ENCODE data around the gene SLIT3.

Gene SLIT3

GRCh38 chr5:168651648-168652047 lies 649.3 kb downstream of the SLIT3 start (continued):
- no peak for TF ChIP-seq CSRNP3 (CRISPR knock-in tag; IDR thresholded peaks at IDR 0.05)
- no peak for TF ChIP-seq ZFP3 (CRISPR knock-in tag; IDR thresholded peaks at IDR 0.05)
- TF ChIP-seq PPARA (CRISPR knock-in tag; IDR thresholded peaks at IDR 0.05; ENCODE audit: borderline replicate concordance) = no peak
- TF ChIP-seq ISL1 (CRISPR knock-in tag; IDR thresholded peaks at IDR 0.05) = no peak
- TF ChIP-seq ZNF8 (CRISPR knock-in tag; IDR thresholded peaks at IDR 0.05) = no peak
- no peak for TF ChIP-seq POU6F1 (CRISPR knock-in tag; IDR thresholded peaks at IDR 0.05; ENCODE audit: borderline replicate concordance, low read depth)
- TF ChIP-seq GLIS3 (CRISPR knock-in tag; IDR thresholded peaks at IDR 0.05) = no peak
- TF ChIP-seq TOX (CRISPR knock-in tag; IDR thresholded peaks at IDR 0.05; ENCODE audit: borderline replicate concordance) = no peak
- no peak for TF ChIP-seq OSR1 (CRISPR knock-in tag; IDR thresholded peaks at IDR 0.05)
- no peak for TF ChIP-seq CSDC2 (CRISPR knock-in tag; IDR thresholded peaks at IDR 0.05)
- no peak for TF ChIP-seq BACH2 (CRISPR knock-in tag; IDR thresholded peaks at IDR 0.05; ENCODE audit: borderline replicate concordance)

- no peak for ATAC-seq
Measured at GRCh38 chr5:168649306-168649705, 651.6 kb downstream of the SLIT3 start.

More at GRCh38 chr5:168649306-168649705, 651.6 kb downstream of the SLIT3 start:
- TF ChIP-seq POU6F1 (CRISPR knock-in tag; IDR thresholded peaks at IDR 0.05; ENCODE audit: borderline replicate concordance, low read depth) = no peak
- no peak for TF ChIP-seq ISL1 (CRISPR knock-in tag; IDR thresholded peaks at IDR 0.05)
- no peak for TF ChIP-seq CREB5 (CRISPR knock-in tag; IDR thresholded peaks at IDR 0.05; ENCODE audit: low read depth)
- no peak for TF ChIP-seq TCF4 (CRISPR knock-in tag; IDR thresholded peaks at IDR 0.05; ENCODE audit: borderline replicate concordance)
- no peak for TF ChIP-seq ZFP3 (CRISPR knock-in tag; IDR thresholded peaks at IDR 0.05)
- no peak for TF ChIP-seq ZFP30 (CRISPR knock-in tag; IDR thresholded peaks at IDR 0.05)
- TF ChIP-seq ESRRG (CRISPR knock-in tag; IDR thresholded peaks at IDR 0.05) = no peak
- no peak for TF ChIP-seq PPARA (CRISPR knock-in tag; IDR thresholded peaks at IDR 0.05; ENCODE audit: borderline replicate concordance)
- no peak for TF ChIP-seq CSRNP3 (CRISPR knock-in tag; IDR thresholded peaks at IDR 0.05)
- TF ChIP-seq CSDC2 (CRISPR knock-in tag; IDR thresholded peaks at IDR 0.05) = no peak
- no peak for TF ChIP-seq ZNF70 (CRISPR knock-in tag; IDR thresholded peaks at IDR 0.05)
- TF ChIP-seq TSHZ2 (CRISPR knock-in tag; IDR thresholded peaks at IDR 0.05) = no peak
- TF ChIP-seq ZC3H10 (CRISPR knock-in tag; IDR thresholded peaks at IDR 0.05) = no peak
- no peak for TF ChIP-seq GLIS3 (CRISPR knock-in tag; IDR thresholded peaks at IDR 0.05)
- no peak for TF ChIP-seq PATZ1 (CRISPR knock-in tag; IDR thresholded peaks at IDR 0.05; ENCODE audit: borderline replicate concordance)
- TF ChIP-seq TOX (CRISPR knock-in tag; IDR thresholded peaks at IDR 0.05; ENCODE audit: borderline replicate concordance) = no peak
- TF ChIP-seq ZNF565 (CRISPR knock-in tag; conservative IDR thresholded peaks at IDR 0.05; ENCODE audit: low read depth) = no peak
- TF ChIP-seq OSR1 (CRISPR knock-in tag; IDR thresholded peaks at IDR 0.05) = no peak

Measured in SK-N-SH treated with all-trans-retinoic acid at 6 μM for 48 hours (cell line).